HL-60 (cell line): ENCODE results near the gene TMEM100.

Experiments used
- CTCF ChIP-seq: IDR thresholded peaks from one replicate; pipeline ENCODE4 v1.5.1; 2011; ENCODE audit warnings: low read length, control low read depth, inconsistent platforms; ENCODE audit not compliant: insufficient read depth
- GABPA ChIP-seq: IDR thresholded peaks from 2 replicates; pipeline ENCODE4 v1.6.1; 2012; ENCODE audit warnings: low read depth
- POLR2AphosphoS5 ChIP-seq: IDR thresholded peaks from 2 replicates; pipeline ENCODE4 v1.6.1; 2012; ENCODE audit warnings: low read depth
- REST ChIP-seq: IDR thresholded peaks from 2 replicates; pipeline ENCODE4 v1.6.1; 2012; ENCODE audit warnings: low read depth; ENCODE audit not compliant: insufficient replicate concordance
- SPI1 ChIP-seq: IDR thresholded peaks from 2 replicates; pipeline ENCODE4 v1.6.1; 2012; ENCODE audit warnings: low read depth, mild to moderate bottlenecking, borderline replicate concordance

GRCh38 chr17:55673743-55674506 lies 48.7 kb downstream of the TMEM100 start:
- TF ChIP-seq CTCF (no peak), POLR2AphosphoS5 (peak; percentile 48; the same call in 1 of the 2 replicates), REST (no peak), GABPA (no peak), SPI1 (no peak; the same call in 1 of the 2 replicates)
